Raji (cell line): ENCODE results near the gene ILF3.

Experiments
- POLR2A ChIP-seq: IDR thresholded peaks from 2 replicates; pipeline ENCODE4 v1.6.1; 2011; ENCODE audit warnings: low read depth, low read length, control low read depth; ENCODE audit not compliant: insufficient read depth

Gene ILF3

GRCh38 chr19:10682397-10683063, 28.4 kb downstream of the ILF3 start:
- no peak for TF ChIP-seq POLR2A

DNA sequence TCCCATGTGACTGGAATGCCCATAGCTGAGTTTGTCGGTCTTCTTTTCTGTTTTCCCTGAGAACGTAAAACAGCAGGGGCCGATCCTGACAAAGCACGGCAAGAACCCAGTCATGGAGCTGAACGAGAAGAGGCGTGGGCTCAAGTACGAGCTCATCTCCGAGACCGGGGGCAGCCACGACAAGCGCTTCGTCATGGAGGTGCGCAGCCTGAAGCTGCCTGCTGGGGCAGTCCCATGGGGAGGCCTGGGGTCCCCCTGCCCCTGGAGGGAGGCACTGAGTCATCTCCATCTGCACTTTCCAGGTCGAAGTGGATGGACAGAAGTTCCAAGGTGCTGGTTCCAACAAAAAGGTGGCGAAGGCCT, 28.9 kb downstream of the ILF3 start:
- TF ChIP-seq POLR2A, result no peak

DNA sequence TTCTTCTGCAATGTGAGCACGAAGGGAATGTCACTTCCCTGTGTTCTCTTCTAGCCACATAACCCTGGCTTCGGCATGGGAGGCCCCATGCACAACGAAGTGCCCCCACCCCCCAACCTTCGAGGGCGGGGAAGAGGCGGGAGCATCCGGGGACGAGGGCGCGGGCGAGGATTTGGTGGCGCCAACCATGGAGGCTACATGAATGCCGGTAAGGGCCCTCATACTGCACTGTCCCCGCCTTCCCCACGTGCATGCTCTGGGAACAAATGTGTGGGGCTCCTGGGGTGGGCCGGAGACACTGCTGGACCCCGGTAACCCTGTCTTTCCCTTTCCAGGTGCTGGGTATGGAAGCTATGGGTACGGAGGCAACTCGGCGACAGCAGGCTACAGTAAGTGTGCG, 29.4 kb downstream of the ILF3 start:
- no peak for TF ChIP-seq POLR2A

DNA sequence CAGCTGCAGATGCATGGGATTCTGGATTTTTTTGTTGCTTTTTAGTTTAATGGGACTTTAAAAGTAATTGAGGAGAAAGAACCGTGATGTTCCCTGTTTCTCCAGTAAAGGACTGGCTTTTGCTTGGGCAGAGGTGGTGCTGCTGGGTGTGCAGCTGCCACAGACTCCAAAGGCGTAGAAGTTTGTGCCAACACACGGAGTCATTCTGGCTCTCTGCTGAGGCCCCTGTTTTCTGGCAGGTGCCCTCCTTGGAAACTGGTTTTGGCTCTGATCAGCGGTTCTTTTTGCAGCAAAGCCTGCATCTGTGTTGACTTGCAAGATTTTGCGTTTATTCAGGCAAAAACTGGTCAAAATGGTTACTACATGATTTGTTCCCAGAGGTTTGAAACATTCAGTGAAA, 31.1 kb downstream of the ILF3 start:
- no peak for TF ChIP-seq POLR2A

DNA sequence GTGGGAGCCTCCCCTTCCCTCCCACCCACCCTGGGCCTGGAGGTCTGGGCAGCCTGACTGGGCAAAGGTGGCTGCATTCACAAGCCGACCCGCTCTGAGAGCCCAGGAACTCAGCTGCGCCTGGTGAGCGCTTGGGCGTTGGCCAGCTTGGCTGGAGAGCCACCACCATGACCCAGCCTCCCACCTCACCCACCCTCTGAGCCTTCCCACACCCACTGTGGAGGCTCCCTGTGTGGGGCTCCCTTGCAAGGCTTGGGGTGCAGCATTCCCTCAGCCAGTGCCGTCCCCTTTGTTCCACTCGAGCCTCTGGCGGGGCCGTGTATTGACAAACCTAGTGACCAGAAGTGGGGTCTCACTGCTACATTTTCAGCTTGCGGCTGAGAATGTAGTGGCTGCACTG, 32.0 kb downstream of the ILF3 start:
- no peak for TF ChIP-seq POLR2A

DNA sequence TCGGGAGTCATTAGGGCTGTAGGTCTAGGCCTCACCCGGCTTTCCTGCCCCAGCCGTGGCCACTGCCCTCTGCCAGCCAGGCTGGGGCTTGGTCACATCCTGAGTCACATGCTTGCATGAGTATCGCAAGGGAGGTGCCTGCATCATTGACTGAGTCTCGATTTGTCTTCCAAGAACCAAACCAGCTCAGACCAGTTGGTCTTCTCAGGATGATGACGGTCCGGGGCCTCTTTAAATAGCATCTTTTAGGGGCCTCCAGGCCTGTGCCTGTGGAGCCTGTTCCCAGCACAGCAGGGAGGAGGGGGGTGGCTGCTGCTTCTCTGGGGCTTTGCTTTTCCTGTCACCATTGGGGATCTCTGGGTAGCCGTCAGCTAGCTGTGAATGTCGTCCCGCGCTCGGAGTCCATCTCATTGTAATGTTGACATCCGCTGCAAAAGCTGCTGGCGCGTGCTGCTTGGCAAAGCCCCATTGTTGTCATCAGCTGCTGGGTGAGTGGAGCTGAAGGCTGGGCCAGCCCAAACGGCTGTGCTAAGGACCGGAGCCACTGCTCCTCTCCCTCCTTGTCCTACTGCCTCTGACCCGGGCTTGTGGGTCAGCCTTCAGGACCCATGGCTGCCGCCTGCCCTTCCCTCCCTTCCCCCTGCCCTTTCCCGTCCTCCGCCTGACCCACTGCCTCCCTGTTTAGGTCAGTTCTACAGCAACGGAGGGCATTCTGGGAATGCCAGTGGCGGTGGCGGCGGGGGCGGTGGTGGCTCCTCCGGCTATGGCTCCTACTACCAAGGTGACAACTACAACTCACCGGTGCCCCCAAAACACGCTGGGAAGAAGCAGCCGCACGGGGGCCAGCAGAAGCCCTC, 32.7 kb downstream of the ILF3 start:
- TF ChIP-seq POLR2A, result no peak

DNA sequence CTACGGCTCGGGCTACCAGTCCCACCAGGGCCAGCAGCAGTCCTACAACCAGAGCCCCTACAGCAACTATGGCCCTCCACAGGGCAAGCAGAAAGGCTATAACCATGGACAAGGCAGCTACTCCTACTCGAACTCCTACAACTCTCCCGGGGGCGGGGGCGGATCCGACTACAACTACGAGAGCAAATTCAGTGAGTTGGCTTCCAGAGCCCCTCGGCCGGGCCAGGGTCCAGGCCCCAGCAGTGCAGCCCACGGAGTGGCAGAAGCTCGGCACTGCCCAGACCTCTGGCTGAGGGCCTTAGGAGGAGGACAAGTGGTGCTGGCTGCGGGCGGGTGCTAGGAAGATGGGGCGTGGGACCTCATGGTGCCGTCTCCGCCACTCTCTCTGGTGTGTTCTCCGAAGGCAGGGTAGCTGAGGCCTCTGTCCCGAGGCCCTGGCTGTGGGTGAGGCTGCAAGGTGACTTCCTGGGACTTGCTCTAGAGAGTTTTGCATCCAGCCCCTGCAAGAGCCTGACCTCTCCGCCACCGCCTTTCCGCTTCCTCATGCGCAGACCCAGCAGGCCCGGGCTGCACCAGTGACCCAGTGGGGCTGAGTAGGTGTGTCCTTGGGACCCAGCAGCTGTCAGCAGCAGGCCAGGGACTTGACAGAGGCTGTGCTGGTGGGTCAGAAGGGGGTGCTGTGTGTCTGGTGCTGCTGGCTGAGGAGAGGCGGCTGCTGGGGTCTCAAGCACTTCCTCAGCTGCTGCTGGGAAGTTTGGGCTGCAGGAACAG, 33.6 kb downstream of the ILF3 start:
- TF ChIP-seq POLR2A, result no peak

- no peak for TF ChIP-seq POLR2A
Observed at GRCh38 chr19:10688545-10689280, 34.6 kb downstream of the ILF3 start.

- TF ChIP-seq POLR2A, result no peak
Observed at GRCh38 chr19:10690341-10690781, 36.2 kb downstream of the ILF3 start.

GRCh38 chr19:10691178-10691881, 37.2 kb downstream of the ILF3 start:
- TF ChIP-seq POLR2A, result no peak

GRCh38 chr19:10691883-10692282, 37.7 kb downstream of the ILF3 start:
- no peak for TF ChIP-seq POLR2A

DNA sequence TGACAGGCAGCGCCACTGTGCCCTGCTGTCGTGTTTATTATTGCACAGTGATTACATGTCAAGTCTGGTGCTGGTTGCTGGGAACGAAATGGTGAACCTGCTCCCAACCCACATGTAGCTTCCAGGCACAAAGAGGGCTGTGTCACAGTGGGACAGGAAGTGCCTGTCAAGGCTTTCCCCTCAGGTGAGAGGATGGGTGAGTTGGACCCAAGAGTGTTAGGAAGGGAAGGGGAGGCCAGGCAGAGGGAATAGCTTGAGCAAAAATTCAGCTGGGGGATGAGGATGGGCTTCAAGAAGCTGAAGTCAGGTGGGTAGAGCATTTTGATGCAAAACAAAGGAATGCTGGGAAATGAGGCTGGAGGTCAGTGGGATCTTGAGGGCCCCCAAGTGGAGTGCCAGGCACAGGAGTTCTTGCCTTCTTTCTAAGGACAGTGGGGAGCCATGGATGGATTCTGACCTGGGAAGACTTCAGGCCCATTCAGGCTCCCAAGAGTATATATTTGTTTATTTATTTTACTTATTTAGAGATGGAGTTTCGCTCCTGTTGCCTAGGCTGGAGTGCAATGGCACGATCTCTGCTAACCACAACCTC, 38.6 kb downstream of the ILF3 start:
- TF ChIP-seq POLR2A, result no peak

GRCh38 chr19:10694706-10695307, 40.7 kb downstream of the ILF3 start:
- TF ChIP-seq POLR2A, result no peak

DNA sequence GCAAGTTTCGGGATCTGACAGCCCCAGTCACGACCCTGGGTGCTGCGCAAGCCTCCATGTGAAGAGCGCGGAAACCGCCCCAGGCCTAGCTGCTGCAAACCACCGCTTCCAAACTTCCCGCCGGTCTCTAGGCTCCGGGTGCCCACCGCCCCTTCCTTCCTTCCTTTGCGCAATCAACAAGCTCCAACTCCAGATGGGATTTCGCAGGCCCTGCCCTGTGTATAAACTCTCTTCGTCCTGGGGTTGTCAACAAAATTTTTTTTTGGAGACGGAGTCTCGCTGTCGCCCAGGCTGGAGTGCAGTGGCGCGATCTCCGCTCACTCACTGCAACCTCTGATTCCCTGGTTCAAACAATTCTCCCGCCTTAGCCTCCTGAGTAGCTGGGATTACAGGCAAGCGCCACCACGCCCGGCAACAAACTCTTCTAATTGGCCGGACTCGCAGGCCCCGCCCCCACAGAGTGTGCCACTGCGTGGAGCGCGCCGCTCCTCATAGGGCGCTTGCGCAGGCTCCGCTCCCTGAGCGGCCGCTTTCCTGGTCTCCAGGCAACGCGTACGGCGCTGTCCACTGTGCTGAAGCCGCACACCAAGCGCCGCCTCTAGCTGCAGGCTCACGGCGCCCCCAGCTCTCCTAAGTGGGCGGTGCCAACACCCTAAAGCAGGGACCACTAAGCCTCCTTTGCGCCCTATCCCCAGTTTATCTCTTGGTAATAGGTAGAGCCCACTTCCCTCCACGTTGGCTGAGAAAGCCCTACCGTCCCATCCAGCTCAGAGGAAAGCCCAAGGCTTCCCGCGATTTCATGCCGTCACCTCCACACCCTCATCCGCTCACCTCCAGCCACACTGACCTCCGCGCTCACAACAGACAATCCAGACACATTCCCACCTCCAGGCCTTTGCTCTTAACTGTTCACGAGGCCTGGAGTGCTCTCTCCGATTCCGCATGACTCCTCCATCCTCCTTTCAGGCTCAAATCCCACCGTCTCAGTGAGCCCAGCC, 41.6 kb downstream of the ILF3 start:
- no peak for TF ChIP-seq POLR2A
